GM19397 (cell line): ENCODE results near the gene TNFRSF8.
"Not testable (repeated sequence)": the region's sequence is repeated elsewhere in the genome, so short reads cannot be mapped to it uniquely, and the experiment has no call there.

ENCODE experiments used
- ATAC-seq: cut with Tn5 transposase; IDR thresholded peaks from one replicate; pipeline ENCODE4 v1.9.1; 2021; ENCODE audit warnings: mild to moderate bottlenecking, moderate library complexity; ENCODE audit not compliant: unreplicated experiment

The TNFRSF8 gene

GRCh38 chr1:12083766-12084165 lies 20.7 kb downstream of the TNFRSF8 start:
- ATAC-seq, result no peak

GRCh38 chr1:12085643-12086260 lies 22.6 kb downstream of the TNFRSF8 start:
- no peak for ATAC-seq

GRCh38 chr1:12087797-12088314 lies 24.8 kb downstream of the TNFRSF8 start:
- ATAC-seq, result no peak

GRCh38 chr1:12088607-12089006 lies 25.5 kb downstream of the TNFRSF8 start:
- no peak for ATAC-seq

- no peak for ATAC-seq
Observed at GRCh38 chr1:12090326-12090725, 27.2 kb downstream of the TNFRSF8 start.

- no peak for ATAC-seq
Observed at GRCh38 chr1:12091191-12091590, 28.1 kb downstream of the TNFRSF8 start.

GRCh38 chr1:12094180-12094579 lies 31.1 kb downstream of the TNFRSF8 start:
- no peak for ATAC-seq

GRCh38 chr1:12095452-12096263 lies 32.6 kb downstream of the TNFRSF8 start:
- ATAC-seq, result no peak

GRCh38 chr1:12096615-12097014 lies 33.5 kb downstream of the TNFRSF8 start:
- ATAC-seq, result no peak

GRCh38 chr1:12097321-12097720 lies 34.2 kb downstream of the TNFRSF8 start:
- no peak for ATAC-seq

GRCh38 chr1:12098786-12099185 lies 35.7 kb downstream of the TNFRSF8 start:
- no peak for ATAC-seq

- ATAC-seq, result no peak
Observed at GRCh38 chr1:12099610-12100009, 36.5 kb downstream of the TNFRSF8 start.

- ATAC-seq, result no peak
Observed at GRCh38 chr1:12100071-12100470, 37.0 kb downstream of the TNFRSF8 start.

- not testable (repeated sequence) for ATAC-seq
Observed at GRCh38 chr1:12101120-12101519, 38.0 kb downstream of the TNFRSF8 start.

GRCh38 chr1:12102066-12102465 lies 39.0 kb downstream of the TNFRSF8 start:
- no peak for ATAC-seq

- no peak for ATAC-seq
Observed at GRCh38 chr1:12104417-12104816, 41.3 kb downstream of the TNFRSF8 start.

GRCh38 chr1:12106153-12106552 lies 43.0 kb downstream of the TNFRSF8 start:
- no peak for ATAC-seq

- ATAC-seq, result not testable (repeated sequence)
Observed at GRCh38 chr1:12106861-12107260, 43.8 kb downstream of the TNFRSF8 start.

GRCh38 chr1:12107718-12108117 lies 44.6 kb downstream of the TNFRSF8 start:
- no peak for ATAC-seq

- ATAC-seq, result no peak
Observed at GRCh38 chr1:12109901-12110300, 46.8 kb downstream of the TNFRSF8 start.

- no peak for ATAC-seq
Observed at GRCh38 chr1:12111741-12112140, 48.6 kb downstream of the TNFRSF8 start.

GRCh38 chr1:12112711-12113161 lies 49.6 kb downstream of the TNFRSF8 start:
- no peak for ATAC-seq
